GM12892 (cell line): ENCODE results near the gene IL9R.
"Not testable (repeated sequence)": the region's sequence is repeated elsewhere in the genome, so short reads cannot be mapped to it uniquely, and the experiment has no call there.

Experiments used
- DNase-seq: peaks from one replicate; pipeline ENCODE4 v3.0.0; 2011; ENCODE audit not compliant: insufficient read length
- FAIRE-seq: peaks from 2 replicates; lab custom pipeline; 2011; peaks lifted over from hg19 to GRCh38; lab: Jason Lieb, UNC
- POLR2A ChIP-seq: IDR thresholded peaks from 2 replicates; pipeline ENCODE4 v1.6.1; 2011; ENCODE audit warnings: low read depth, low read length, control low read depth
- POLR2AphosphoS5 ChIP-seq: IDR thresholded peaks from 2 replicates; pipeline ENCODE4 v1.6.1; 2011; ENCODE audit warnings: low read depth, low read length, control low read depth
- TAF1 ChIP-seq: IDR thresholded peaks from 2 replicates; pipeline ENCODE4 v1.6.1; 2011; ENCODE audit warnings: low read depth, mild to moderate bottlenecking, control low read depth, low read length, borderline replicate concordance

IL9R gene

GRCh38 chrX:155968326-155968661 is 29.2 kb upstream of the IL9R start:
- TF ChIP-seq POLR2AphosphoS5 (no peak), POLR2A (no peak), TAF1 (no peak)
- FAIRE-seq (no peak), DNase-seq (no peak)

- no peak for TF ChIP-seq TAF1
- no peak for TF ChIP-seq POLR2AphosphoS5
- TF ChIP-seq POLR2A = no peak
- FAIRE-seq (no peak), DNase-seq (no peak)
Measured at GRCh38 chrX:155968791-155969190, 28.7 kb upstream of the IL9R start.

- not testable (repeated sequence) for FAIRE-seq, DNase-seq
Measured at GRCh38 chrX:155971658-155972057, 25.8 kb upstream of the IL9R start.

GRCh38 chrX:155972241-155972640 is 25.3 kb upstream of the IL9R start:
- FAIRE-seq, DNase-seq: not testable (repeated sequence)

GRCh38 chrX:155983326-155983725 is 14.2 kb upstream of the IL9R start:
- TF ChIP-seq TAF1 (no peak), POLR2A (no peak), POLR2AphosphoS5 (no peak)
- DNase-seq (no peak), FAIRE-seq (no peak)

- TF ChIP-seq POLR2A (no peak), TAF1 (no peak), POLR2AphosphoS5 (no peak)
- no peak for DNase-seq
- peak; percentile 46 for FAIRE-seq
Measured at GRCh38 chrX:155985208-155985607, 12.3 kb upstream of the IL9R start.

GRCh38 chrX:155986995-155987394 is 10.5 kb upstream of the IL9R start:
- FAIRE-seq, DNase-seq: not testable (repeated sequence)

GRCh38 chrX:155988859-155989258 is 8.6 kb upstream of the IL9R start:
- TF ChIP-seq TAF1 = no peak
- TF ChIP-seq POLR2AphosphoS5 = no peak
- no peak for TF ChIP-seq POLR2A
- no peak for DNase-seq
- no peak for FAIRE-seq

GRCh38 chrX:155993421-155993820 is 4.1 kb upstream of the IL9R start:
- FAIRE-seq = no peak
- no peak for TF ChIP-seq TAF1
- TF ChIP-seq POLR2AphosphoS5 = no peak
- DNase-seq = no peak

- DNase-seq (no peak), FAIRE-seq (no peak)
- TF ChIP-seq TAF1 (no peak), POLR2A (no peak), POLR2AphosphoS5 (no peak)
Measured at GRCh38 chrX:155995321-155995875, 2.1 kb upstream of the IL9R start.

- FAIRE-seq = no peak
Measured at GRCh38 chrX:155998116-155998515, 620 bp downstream of the IL9R start.

GRCh38 chrX:155998761-155999510 is 1.4 kb downstream of the IL9R start:
- DNase-seq = no peak
- TF ChIP-seq POLR2AphosphoS5 (no peak), POLR2A (no peak), TAF1 (no peak)
- FAIRE-seq = peak; percentile 14

More at GRCh38 chrX:155998116-155998515, 620 bp downstream of the IL9R start:
- TF ChIP-seq POLR2A (no peak), TAF1 (no peak), POLR2AphosphoS5 (no peak)
- DNase-seq = no peak

GRCh38 chrX:155999751-156000150 is 2.3 kb downstream of the IL9R start:
- FAIRE-seq = peak; percentile 54
- not testable (repeated sequence) for DNase-seq
